GM12878 (cell line): ENCODE results near the gene MYO9B. TPM values are rescaled to one million over a fixed set of nuclear protein-coding genes. Genes with fewer than 3 reads are reported as not detected.

ENCODE experiments used
- ATAC-seq: fragments of 200-7000 bp; cut with Tn5 transposase; 3 replicates; pipeline ENCODE4 v1.9.1; 2020; ENCODE audit warnings: mild to moderate bottlenecking, moderate library complexity
- BruUV-seq: library from RNA; stranded (reverse); fragments of 400-500 nt; replicated peaks from 2 replicates; lab custom pipeline; 2021; lab: Mats Ljungman, UMichigan
- CTCF ChIA-PET: fragments of 300-600 bp; sonication (Branson Sonifier 250); formaldehyde crosslinking; extraction: SDS; loops from one replicate; lab custom pipeline; 2021; ENCODE audit warnings: inconsistent platforms; lab: Yijun Ruan, JAX
- POLR2A ChIA-PET: fragments of 350-600 bp; formaldehyde crosslinking; extraction: SDS; loops from one replicate; lab custom pipeline; 2021; ENCODE audit warnings: inconsistent platforms; lab: Charles Lee
- RAD21 ChIA-PET: fragments of 300-600 bp; sonication (Branson Sonifier 250); formaldehyde crosslinking; loops from one replicate; lab custom pipeline; 2023; ENCODE audit warnings: antibody characterized with exemption; ENCODE audit not compliant: unreplicated experiment; lab: Charles Lee
- SMC1A ChIA-PET: fragments of 300-600 bp; sonication (Branson Sonifier 250); formaldehyde crosslinking; loops from one replicate; lab custom pipeline; 2023; ENCODE audit not compliant: unreplicated experiment, uncharacterized antibody; lab: Charles Lee
- DNase-seq: peaks from one replicate; pipeline ENCODE4 v3.0.0-alpha.2; 2011; ENCODE audit warnings: low read depth, low spot score
- FAIRE-seq: peaks from 3 replicates; lab custom pipeline; 2011; peaks lifted over from hg19 to GRCh38; lab: Jason Lieb, UNC
- H2AFZ ChIP-seq: 2 replicates; pipeline ENCODE4 v1.6.0; 2011; ENCODE audit warnings: low read depth, low read length, control low read depth; ENCODE audit not compliant: control insufficient read depth
- H3K27ac ChIP-seq: 2 replicates; pipeline ENCODE4 v1.5.1; 2011; ENCODE audit warnings: control low read depth; ENCODE audit not compliant: control insufficient read depth, insufficient read depth
- H3K27me3 ChIP-seq, 2 experiments: replicated peaks in 1 of 2; 2 replicates each; pipeline versions ENCODE4 v1.6.0 to v1.6.1; 2011; ENCODE audit warnings: low read length in 1 of 2; ENCODE audit not compliant: control insufficient read depth in 2 of 2, insufficient read depth in 2 of 2
- H3K36me3 ChIP-seq, 2 experiments: 2 replicates each; pipeline ENCODE4 v1.5.1; 2011; ENCODE audit warnings: low read length in 1 of 2; ENCODE audit not compliant: control insufficient read depth in 2 of 2, insufficient read depth in 2 of 2
- H3K4me1 ChIP-seq: 2 replicates; pipeline ENCODE4 v1.6.1; 2011; ENCODE audit warnings: mild to moderate bottlenecking, low read length, moderate library complexity, mixed read lengths; ENCODE audit not compliant: control insufficient read depth, insufficient read depth
- H3K4me2 ChIP-seq: 2 replicates; pipeline ENCODE4 v1.6.0; 2011; ENCODE audit warnings: control low read depth; ENCODE audit not compliant: control insufficient read depth, insufficient read depth
- H3K4me3 ChIP-seq: fragments of 200-600 bp; sonication (generic); 2 replicates; pipeline ENCODE4 v1.5.1; 2016
- H3K79me2 ChIP-seq: 2 replicates; pipeline ENCODE4 v1.6.0; 2011; ENCODE audit warnings: low read length; ENCODE audit not compliant: control insufficient read depth, insufficient read depth
- H3K9ac ChIP-seq: 2 replicates; pipeline ENCODE4 v1.8.0; 2011; ENCODE audit warnings: low read length, control low read depth, mixed read lengths; ENCODE audit not compliant: control insufficient read depth, insufficient read depth
- H3K9me3 ChIP-seq: replicated peaks from 3 replicates; pipeline ENCODE4 v1.5.1; 2011; ENCODE audit warnings: mild to moderate bottlenecking, low read length; ENCODE audit not compliant: control insufficient read depth, insufficient read depth
- H4K20me1 ChIP-seq: 2 replicates; pipeline ENCODE4 v1.6.0; 2011; ENCODE audit not compliant: control insufficient read depth, insufficient read depth
- ATF2 ChIP-seq: IDR thresholded peaks from 2 replicates; pipeline ENCODE4 v1.6.1; 2012; ENCODE audit warnings: low read length, inconsistent platforms
- BCL11A ChIP-seq: IDR thresholded peaks from 2 replicates; pipeline ENCODE4 v1.6.1; 2011; ENCODE audit warnings: low read depth, low read length
- E2F4 ChIP-seq: IDR thresholded peaks from 2 replicates; pipeline ENCODE4 v1.6.1; 2012; ENCODE audit warnings: low read depth, low read length, improper control_type of control experiment
- FOXM1 ChIP-seq: IDR thresholded peaks from 2 replicates; pipeline ENCODE4 v1.6.1; 2012; ENCODE audit warnings: low read depth, mild to moderate bottlenecking, inconsistent platforms, low read length, moderate library complexity
- NKRF ChIP-seq: fragments of 450-650 bp; conservative IDR thresholded peaks from 2 replicates; pipeline ENCODE4 v1.6.1; 2017; ENCODE audit warnings: mild to moderate bottlenecking, moderate library complexity
- PBX3 ChIP-seq: IDR thresholded peaks from 2 replicates; pipeline ENCODE4 v1.6.1; 2011; ENCODE audit warnings: mild to moderate bottlenecking, low read depth, low read length, moderate library complexity; ENCODE audit not compliant: insufficient replicate concordance
- POLR2AphosphoS2 ChIP-seq: IDR thresholded peaks from 2 replicates; pipeline ENCODE4 v1.6.1; 2011; ENCODE audit warnings: low read depth, mild to moderate bottlenecking, low read length, improper control_type of control experiment, moderate library complexity
- WGBS: methylation state at CpG from one replicate; pipeline ENCODE4 v1.1.6; 2016; ENCODE audit warnings: low lambda C conversion rate; ENCODE audit not compliant: insufficient replicate concordance, insufficient coverage; ENCODE audit errors: missing lambda C conversion rate; 5-methylcytosine and 5-hydroxymethylcytosine counted together
- in situ Hi-C: fragments of 300-500 bp; cut with MboI; formaldehyde crosslinking; loops from 9 replicates; pipeline ENCODE4 v1.14.3; 2018; ENCODE audit warnings: mixed read lengths
- intact Hi-C: fragments of 100-400 bp; cut with micrococcal nuclease; formaldehyde crosslinking; loops from one replicate; pipeline ENCODE4 v1.14.2; 2022; ENCODE audit not compliant: unreplicated experiment
- polyA plus RNA-seq, 11 experiments: library from polyadenylated mRNA; depleted of rRNA in 4 of 11; unstranded in 6 of 11; stranded (reverse) in 5 of 11; fragments of >200 nt; fragmentation: Nextera tagmentation in 4 of 11; fragmentation: Illumina TruSeq in 1 of 11; extraction: Ambion mirVana in 4 of 11; extraction: Trizol in 1 of 11; gene quantifications; 1 replicate in 1 of 11; 2 replicates in 10 of 11; pipeline versions ENCODE4 v1.2.1 to v1.2.3, GENCODE V29; 2011 to 2016; ENCODE audit warnings: inconsistent platforms in 2 of 11, missing spikeins in 2 of 11, low read depth in 1 of 11
- total RNA-seq, 4 experiments: library from RNA; depleted of rRNA in 3 of 4; stranded (reverse); fragments of >200 nt in 3 of 4; fragmentation: Illumina TruSeq in 1 of 4; extraction: Trizol in 1 of 4; gene quantifications; 2 replicates each; pipeline versions ENCODE4 v1.2.1 to v1.2.3, GENCODE V29; 2013 to 2021

The MYO9B gene
- total and polyA plus RNA-seq, 10 of the 15 experiments (the other 5 are each of a cell fraction or from before 2014, with no cell fraction given) = 5.4 to 165 (median 45.8) TPM

- BruUV-seq = no TSS peak
- SMC1A ChIA-PET = interaction anchor here (1.1 kb wide), 1 partner anchor 164 kb away, joined by 3 read pairs; no protein-coding TSS in a partner anchor
- H3K4me3 ChIP-seq = no peak overlapping the region
- H3K4me2 ChIP-seq = no peak overlapping the region
- no peak for DNase-seq
- H3K36me3 ChIP-seq = no peaks in the 10 kb centered on the region
- H3K27ac ChIP-seq = no peak overlapping the region
- no peaks in the 10 kb centered on the region for H4K20me1 ChIP-seq
- intact Hi-C loops = no loop called here
- no peaks in the 10 kb centered on the region for H3K27me3 ChIP-seq
- RAD21 ChIA-PET = interaction anchor here (1.2 kb wide), 1 partner anchor 19 kb away, joined by 3 read pairs; the partner anchor contains the start of gene BABAM1
- TF ChIP-seq POLR2AphosphoS2 = no peak
- TF ChIP-seq, all 136 proteins: peak for 0
- Histone ChIP-seq H3K9ac (no peak overlapping the region), H3K9me3 (no peaks in the 10 kb centered on the region), H2AFZ (no peak overlapping the region), H3K4me1 (peaks cover 9% of the 10 kb centered on the region), H3K79me2 (peaks cover 7% of the 10 kb centered on the region)
- CTCF ChIA-PET = interaction anchor here (1.1 to 3.8 kb wide), 3 partner anchors 12 to 34 kb away, joined by 3 to 17 read pairs (median 7); partner anchors contain the start of genes ANKLE1 and USHBP1
- in situ Hi-C loops = no loop called here
- ATAC-seq = no peak
- FAIRE-seq = no peak
- WGBS = 63% methylated on average over 21 of the region's 21 CpGs
- POLR2A ChIA-PET = interaction anchor here (0.5 to 0.7 kb wide), 2 partner anchors 170 to 226 kb away, joined by 3 read pairs; no protein-coding TSS in a partner anchor
These were observed 172.6 kb downstream of the MYO9B start for GRCh38 chr19:17248011-17248776.

GRCh38 chr19:17249887-17250548 lies 174.4 kb downstream of the MYO9B start:
- Histone ChIP-seq H3K4me1 (peaks cover 9% of the 10 kb centered on the region), H3K4me3 (no peak overlapping the region), H3K9ac (no peak overlapping the region), H3K79me2 (no peaks in the 10 kb centered on the region; the same call in 1 of the 2 replicates), H3K27me3 (no peaks in the 10 kb centered on the region), H2AFZ (no peak overlapping the region), H3K36me3 (no peaks in the 10 kb centered on the region), H3K27ac (no peak overlapping the region), H4K20me1 (no peaks in the 10 kb centered on the region), H3K4me2 (no peak overlapping the region), H3K9me3 (no peaks in the 10 kb centered on the region)
- CTCF ChIA-PET = interaction anchor here (0.6 to 3.8 kb wide), 4 partner anchors 10 to 133 kb away, joined by 3 to 17 read pairs (median 6); partner anchors contain the start of genes ANKLE1 and USHBP1
- FAIRE-seq (no peak), ATAC-seq (no peak), DNase-seq (no peak)
- WGBS = 61% methylated on average over 15 of the region's 15 CpGs
- POLR2A ChIA-PET = no interaction called here
- SMC1A ChIA-PET = interaction anchor here (1.2 kb wide), 1 partner anchor 17 kb away, joined by 3 read pairs; no protein-coding TSS in a partner anchor
- intact Hi-C loops (no loop called here), in situ Hi-C loops (no loop called here)
- no TSS peak for BruUV-seq
- RAD21 ChIA-PET = no interaction called here
- TF ChIP-seq BCL11A = no peak
- TF ChIP-seq NKRF = no peak
- TF ChIP-seq FOXM1 = no peak
- TF ChIP-seq PBX3 = no peak
- no peak for TF ChIP-seq E2F4
- no peak for TF ChIP-seq ATF2
